ENCODE results near the gene CD28. TPM values are rescaled to one million over a fixed set of nuclear protein-coding genes. Genes with fewer than 3 reads are reported as not detected.

The CD28 gene
- total and polyA plus RNA-seq, 10 of the 15 experiments (the other 5 are each of a cell fraction or from before 2014, with no cell fraction given), result 0.03 to 0.23 (median 0.04) TPM; not detected in 7

GRCh38 chr2:203667838-203668237 lies 38.6 kb upstream of the CD28 start:
- FAIRE-seq, result no peak
- no peak overlapping the region for H3K27ac ChIP-seq (ENCODE audit: control insufficient read depth, insufficient read depth)
- RAD21 ChIA-PET (ENCODE audit: unreplicated experiment), result no interaction called here
- H3K79me2 ChIP-seq (ENCODE audit: control insufficient read depth, insufficient read depth, low read length), result no peaks in the 10 kb centered on the region
- in situ Hi-C loops (cut with MboI), result no loop called here
- no peak overlapping the region for H3K4me2 ChIP-seq (ENCODE audit: control insufficient read depth, insufficient read depth)
- no peak for DNase-seq (ENCODE audit: low read depth, low spot score)
- H3K4me3 ChIP-seq, result no peak overlapping the region
- H4K20me1 ChIP-seq (ENCODE audit: control insufficient read depth, insufficient read depth), result no peaks in the 10 kb centered on the region
- no peaks in the 10 kb centered on the region; the same call in 2 of the 3 replicates for H3K9me3 ChIP-seq (replicated peaks; ENCODE audit: control insufficient read depth, insufficient read depth, low read length)
- no peaks in the 10 kb centered on the region; a peak in 1 of 4 replicates for H3K27me3 ChIP-seq (replicated peaks in 1 of 2; ENCODE audit: control insufficient read depth in 2 of 2, insufficient read depth in 2 of 2, low read length in 1 of 2)
- CTCF ChIA-PET, result no interaction called here
- 98% methylated on average over 2 of the region's 2 CpGs for WGBS (ENCODE audit: insufficient coverage, insufficient replicate concordance, low lambda C conversion rate, missing lambda C conversion rate)
- H2AFZ ChIP-seq (ENCODE audit: control insufficient read depth, low read depth, low read length), result no peak overlapping the region
- BruUV-seq (replicated peaks), result no TSS peak
- POLR2A ChIA-PET, result no interaction called here
- H3K4me1 ChIP-seq (ENCODE audit: control insufficient read depth, insufficient read depth, low read length), result no peaks in the 10 kb centered on the region
- SMC1A ChIA-PET (ENCODE audit: uncharacterized antibody, unreplicated experiment), result no interaction called here
- no peaks in the 10 kb centered on the region for H3K36me3 ChIP-seq (ENCODE audit: control insufficient read depth in 2 of 2, insufficient read depth in 2 of 2, low read length in 1 of 2)
- intact Hi-C loops (cut with micrococcal nuclease; ENCODE audit: unreplicated experiment), result no loop called here
- ATAC-seq, result no peak
- no peak overlapping the region for H3K9ac ChIP-seq (ENCODE audit: control insufficient read depth, insufficient read depth, low read length)
- no peak for TF ChIP-seq NFYB (IDR thresholded peaks at IDR 0.05; ENCODE audit: insufficient read depth, low read depth, low read length)
- no peak for TF ChIP-seq CHD1 (IDR thresholded peaks at IDR 0.05; ENCODE audit: low read depth, low read length)
- TF ChIP-seq CBX5 (IDR thresholded peaks at IDR 0.05; ENCODE audit: low read depth), result no peak
- TF ChIP-seq WRNIP1 (IDR thresholded peaks at IDR 0.05; ENCODE audit: borderline replicate concordance, low read depth, low read length), result no peak
- TF ChIP-seq, protein P1, sequence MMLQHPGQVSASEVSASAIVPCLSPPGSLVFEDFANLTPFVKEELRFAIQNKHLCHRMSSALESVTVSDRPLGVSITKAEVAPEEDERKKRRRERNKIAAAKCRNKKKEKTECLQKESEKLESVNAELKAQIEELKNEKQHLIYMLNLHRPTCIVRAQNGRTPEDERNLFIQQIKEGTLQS (IDR thresholded peaks at IDR 0.05; ENCODE audit: borderline replicate concordance, extremely low read depth, low read depth, low read length), result no peak
- TF ChIP-seq, protein P2, sequence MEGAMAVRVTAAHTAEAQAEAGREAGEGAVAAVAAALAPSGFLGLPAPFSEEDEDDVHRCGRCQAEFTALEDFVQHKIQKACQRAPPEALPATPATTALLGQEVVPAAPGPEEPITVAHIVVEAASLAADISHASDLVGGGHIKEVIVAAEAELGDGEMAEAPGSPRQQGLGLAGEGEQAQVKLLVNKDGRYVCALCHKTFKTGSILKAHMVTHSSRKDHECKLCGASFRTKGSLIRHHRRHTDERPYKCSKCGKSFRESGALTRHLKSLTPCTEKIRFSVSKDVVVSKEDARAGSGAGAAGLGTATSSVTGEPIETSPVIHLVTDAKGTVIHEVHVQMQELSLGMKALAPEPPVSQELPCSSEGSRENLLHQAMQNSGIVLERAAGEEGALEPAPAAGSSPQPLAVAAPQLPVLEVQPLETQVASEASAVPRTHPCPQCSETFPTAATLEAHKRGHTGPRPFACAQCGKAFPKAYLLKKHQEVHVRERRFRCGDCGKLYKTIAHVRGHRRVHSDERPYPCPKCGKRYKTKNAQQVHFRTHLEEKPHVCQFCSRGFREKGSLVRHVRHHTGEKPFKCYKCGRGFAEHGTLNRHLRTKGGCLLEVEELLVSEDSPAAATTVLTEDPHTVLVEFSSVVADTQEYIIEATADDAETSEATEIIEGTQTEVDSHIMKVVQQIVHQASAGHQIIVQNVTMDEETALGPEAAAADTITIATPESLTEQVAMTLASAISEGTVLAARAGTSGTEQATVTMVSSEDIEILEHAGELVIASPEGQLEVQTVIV (IDR thresholded peaks at IDR 0.05; ENCODE audit: borderline replicate concordance, partially characterized antibody), result no peak
- TF ChIP-seq, protein P3, sequence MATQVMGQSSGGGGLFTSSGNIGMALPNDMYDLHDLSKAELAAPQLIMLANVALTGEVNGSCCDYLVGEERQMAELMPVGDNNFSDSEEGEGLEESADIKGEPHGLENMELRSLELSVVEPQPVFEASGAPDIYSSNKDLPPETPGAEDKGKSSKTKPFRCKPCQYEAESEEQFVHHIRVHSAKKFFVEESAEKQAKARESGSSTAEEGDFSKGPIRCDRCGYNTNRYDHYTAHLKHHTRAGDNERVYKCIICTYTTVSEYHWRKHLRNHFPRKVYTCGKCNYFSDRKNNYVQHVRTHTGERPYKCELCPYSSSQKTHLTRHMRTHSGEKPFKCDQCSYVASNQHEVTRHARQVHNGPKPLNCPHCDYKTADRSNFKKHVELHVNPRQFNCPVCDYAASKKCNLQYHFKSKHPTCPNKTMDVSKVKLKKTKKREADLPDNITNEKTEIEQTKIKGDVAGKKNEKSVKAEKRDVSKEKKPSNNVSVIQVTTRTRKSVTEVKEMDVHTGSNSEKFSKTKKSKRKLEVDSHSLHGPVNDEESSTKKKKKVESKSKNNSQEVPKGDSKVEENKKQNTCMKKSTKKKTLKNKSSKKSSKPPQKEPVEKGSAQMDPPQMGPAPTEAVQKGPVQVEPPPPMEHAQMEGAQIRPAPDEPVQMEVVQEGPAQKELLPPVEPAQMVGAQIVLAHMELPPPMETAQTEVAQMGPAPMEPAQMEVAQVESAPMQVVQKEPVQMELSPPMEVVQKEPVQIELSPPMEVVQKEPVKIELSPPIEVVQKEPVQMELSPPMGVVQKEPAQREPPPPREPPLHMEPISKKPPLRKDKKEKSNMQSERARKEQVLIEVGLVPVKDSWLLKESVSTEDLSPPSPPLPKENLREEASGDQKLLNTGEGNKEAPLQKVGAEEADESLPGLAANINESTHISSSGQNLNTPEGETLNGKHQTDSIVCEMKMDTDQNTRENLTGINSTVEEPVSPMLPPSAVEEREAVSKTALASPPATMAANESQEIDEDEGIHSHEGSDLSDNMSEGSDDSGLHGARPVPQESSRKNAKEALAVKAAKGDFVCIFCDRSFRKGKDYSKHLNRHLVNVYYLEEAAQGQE (IDR thresholded peaks at IDR 0.05; ENCODE audit: low read depth, low read length), result no peak
- TF ChIP-seq GATAD2B (conservative IDR thresholded peaks at IDR 0.05; ENCODE audit: low read depth), result no peak
- no peak for TF ChIP-seq CTCF (IDR thresholded peaks at IDR 0.05 in 2 of 3, conservative IDR thresholded peaks at IDR 0.05 in 1 of 3; ENCODE audit: control insufficient read depth in 2 of 3, extremely low read depth in 1 of 3, insufficient read depth in 1 of 3, low read depth in 3 of 3, low read length in 3 of 3)
- TF ChIP-seq MTA3 (IDR thresholded peaks at IDR 0.05; ENCODE audit: borderline replicate concordance, low read length), result no peak
- TF ChIP-seq RCOR1 (conservative IDR thresholded peaks at IDR 0.05; ENCODE audit: low read depth, low read length), result no peak
- TF ChIP-seq, protein P4, sequence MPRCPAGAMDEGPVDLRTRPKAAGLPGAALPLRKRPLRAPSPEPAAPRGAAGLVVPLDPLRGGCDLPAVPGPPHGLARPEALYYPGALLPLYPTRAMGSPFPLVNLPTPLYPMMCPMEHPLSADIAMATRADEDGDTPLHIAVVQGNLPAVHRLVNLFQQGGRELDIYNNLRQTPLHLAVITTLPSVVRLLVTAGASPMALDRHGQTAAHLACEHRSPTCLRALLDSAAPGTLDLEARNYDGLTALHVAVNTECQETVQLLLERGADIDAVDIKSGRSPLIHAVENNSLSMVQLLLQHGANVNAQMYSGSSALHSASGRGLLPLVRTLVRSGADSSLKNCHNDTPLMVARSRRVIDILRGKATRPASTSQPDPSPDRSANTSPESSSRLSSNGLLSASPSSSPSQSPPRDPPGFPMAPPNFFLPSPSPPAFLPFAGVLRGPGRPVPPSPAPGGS (IDR thresholded peaks at IDR 0.05; ENCODE audit: borderline replicate concordance, insufficient read depth, low read depth, low read length, poor library complexity, severe bottlenecking), result no peak

All from GM12878 (cell line).